HepG2 (cell line): Measurements from ENCODE around the gene ENTPD6. TPM values are rescaled to one million over a fixed set of nuclear protein-coding genes. Genes with fewer than 3 reads are reported as not detected.

Experiments
- ATM ChIP-seq: fragments of 450-650 bp; IDR thresholded peaks from 2 replicates; pipeline ENCODE4 v1.7.1; 2017; ENCODE audit warnings: mild to moderate bottlenecking, borderline replicate concordance
- GABPA ChIP-seq, 2 experiments: IDR thresholded peaks; 2 replicates each; pipeline ENCODE4 v1.6.1; 2011 to 2016; ENCODE audit warnings: low read depth in 2 of 2, low read length in 1 of 2, missing biosample characterization in 1 of 2, missing genetic modification characterization in 1 of 2
- HMGXB3 ChIP-seq: sonication (generic); formaldehyde crosslinking; IDR thresholded peaks from 2 replicates; pipeline ENCODE4 v1.4.0; 2020; ENCODE audit warnings: missing genetic modification reagents, borderline replicate concordance
- KIAA2018 ChIP-seq: sonication (generic); formaldehyde crosslinking; IDR thresholded peaks from 2 replicates; pipeline ENCODE4 v1.5.0; 2020; ENCODE audit warnings: mild to moderate bottlenecking, missing genetic modification reagents, borderline replicate concordance
- MBD4 ChIP-seq: IDR thresholded peaks from 2 replicates; pipeline ENCODE4 v1.6.1; 2012; ENCODE audit warnings: low read length, inconsistent platforms, borderline replicate concordance
- MLLT10 ChIP-seq: sonication (generic); formaldehyde crosslinking; IDR thresholded peaks from 2 replicates; pipeline ENCODE4 v1.4.0; 2020; ENCODE audit warnings: missing genetic modification reagents
- PAF1 ChIP-seq: IDR thresholded peaks from 2 replicates; pipeline ENCODE4 v1.6.1; 2016; ENCODE audit warnings: missing genetic modification reagents, missing compliant biosample characterization
- PAX8 ChIP-seq: sonication (generic); formaldehyde crosslinking; IDR thresholded peaks from 2 replicates; pipeline ENCODE4 v1.8.0; 2022; ENCODE audit warnings: mild to moderate bottlenecking, missing genetic modification reagents, borderline replicate concordance
- SSRP1 ChIP-seq: IDR thresholded peaks from 2 replicates; pipeline ENCODE4 v1.6.1; 2016; ENCODE audit warnings: control low read depth
- ZBTB26 ChIP-seq: IDR thresholded peaks from 2 replicates; pipeline ENCODE4 v1.6.1; 2016; ENCODE audit warnings: missing compliant biosample characterization, missing genetic modification reagents, borderline replicate concordance
- ZNF33A ChIP-seq: sonication (generic); formaldehyde crosslinking; IDR thresholded peaks from 2 replicates; pipeline ENCODE4 v1.5.1; 2020; ENCODE audit warnings: missing genetic modification reagents, mild to moderate bottlenecking, moderate library complexity, borderline replicate concordance
- ZNF432 ChIP-seq: sonication (generic); formaldehyde crosslinking; IDR thresholded peaks from 2 replicates; pipeline ENCODE4 v1.5.0; 2020; ENCODE audit warnings: missing genetic modification reagents, mild to moderate bottlenecking, borderline replicate concordance
- ZNF740 ChIP-seq: sonication (generic); formaldehyde crosslinking; IDR thresholded peaks from 2 replicates; pipeline ENCODE4 v1.4.0; 2020; ENCODE audit warnings: missing genetic modification reagents
- ZSCAN31 ChIP-seq: sonication (generic); formaldehyde crosslinking; IDR thresholded peaks from 2 replicates; pipeline ENCODE4 v1.5.0; 2020; ENCODE audit warnings: low read depth, mild to moderate bottlenecking, missing genetic modification reagents
- polyA plus RNA-seq, 8 experiments: library from polyadenylated mRNA; depleted of rRNA in 3 of 8; stranded (reverse) in 7 of 8; unstranded in 1 of 8; fragments of >200 nt; fragmentation: Illumina TruSeq in 4 of 8; extraction: Trizol in 4 of 8; gene quantifications; 2 replicates each; pipeline versions ENCODE4 v1.2.1 to v1.2.3, GENCODE V29; 2011 to 2016; ENCODE audit warnings: low read depth in 4 of 8, missing spikeins in 1 of 8, mixed read lengths in 1 of 8; ENCODE audit not compliant: insufficient read depth in 1 of 8
- total RNA-seq, 5 experiments: library from RNA; depleted of rRNA; stranded (reverse); fragments of >200 nt; fragmentation: Illumina TruSeq; extraction: Trizol; gene quantifications; 2 replicates each; pipeline ENCODE4 v1.2.3, GENCODE V29; 2016; ENCODE audit warnings: low read depth in 1 of 5

The ENTPD6 gene
- total and polyA plus RNA-seq, 2 of the 13 experiments (the other 11 are each of a cell fraction or from before 2014, with no cell fraction given) = 164 to 172 TPM

GRCh38 chr20:25195962-25196785, 662 bp downstream of the ENTPD6 start (continued):
- TF ChIP-seq KIAA2018 (CRISPR knock-in tag) = no peak
- TF ChIP-seq MLLT10 (CRISPR knock-in tag) = no peak
- TF ChIP-seq GABPA (IDR thresholded peaks at IDR 0.05; ENCODE audit: low read depth, low read length) = no peak
- TF ChIP-seq GABPA (CRISPR knock-in tag; IDR thresholded peaks at IDR 0.05; ENCODE audit: low read depth) = no peak
- TF ChIP-seq PAX8 (CRISPR knock-in tag) = no peak
- no peak for TF ChIP-seq SSRP1 (CRISPR knock-in tag)
- no peak for TF ChIP-seq ZNF33A (CRISPR knock-in tag)
- no peak for TF ChIP-seq ZSCAN31 (CRISPR knock-in tag)
- no peak for TF ChIP-seq ZNF432 (CRISPR knock-in tag)
- 0 out of 2 replicates have a peak, but pooled peaks have one; percentile 40 for TF ChIP-seq HMGXB3 (CRISPR knock-in tag)
- TF ChIP-seq ZNF740 = no peak
- no peak for TF ChIP-seq ZBTB26
- no peak for TF ChIP-seq ATM
- TF ChIP-seq MBD4 = no peak
- no peak for TF ChIP-seq PAF1 (CRISPR knock-in tag)
